SK-N-SH (cell line): ENCODE results near the gene MYB. TPM values are rescaled to one million over a fixed set of nuclear protein-coding genes. Genes with fewer than 3 reads are reported as not detected.

Experiments used
- CTCF ChIA-PET: fragments of 300-600, 350-600 bp; formaldehyde crosslinking; extraction: SDS; loops from one replicate; lab custom pipeline; 2021; lab: Yijun Ruan, JAX
- POLR2A ChIA-PET: fragments of 350-600 bp; sonication (Branson Sonifier 250); formaldehyde crosslinking; extraction: SDS; loops from one replicate; lab custom pipeline; 2020; ENCODE audit warnings: antibody characterized with exemption, inconsistent platforms; lab: Yijun Ruan, JAX
- DNase-seq: peaks from one replicate; pipeline ENCODE4 v3.0.0; 2012
- H2AFZ ChIP-seq: fragments of 200-600 bp; sonication (generic); 2 replicates; pipeline ENCODE4 v1.8.1; 2016; ENCODE audit warnings: antibody characterized with exemption, mild to moderate bottlenecking, low read depth
- H3F3A ChIP-seq: fragments of 200-600 bp; sonication (generic); replicated peaks from 2 replicates; pipeline ENCODE3; 2016; ENCODE audit warnings: antibody characterized with exemption, mild to moderate bottlenecking; ENCODE audit not compliant: insufficient read depth
- H3K27ac ChIP-seq, 2 experiments: fragments of 200-500 bp in 1 of 2; fragments of 200-600 bp in 1 of 2; sonication (Bioruptor generic) in 1 of 2; sonication (generic), shearing (Covaris generic) in 1 of 2; 2 replicates each; pipeline versions ENCODE4 v1.5.1 to v1.6.1; 2014 to 2016; ENCODE audit warnings: low read depth in 2 of 2, inconsistent platforms in 1 of 2, low read length in 1 of 2, mild to moderate bottlenecking in 1 of 2, mixed read lengths in 1 of 2
- H3K27me3 ChIP-seq: fragments of 200-600 bp; sonication (generic), shearing (Covaris generic); 2 replicates; pipeline ENCODE4 v1.6.1; 2016; ENCODE audit warnings: mixed run types; ENCODE audit not compliant: insufficient read depth
- H3K36me3 ChIP-seq, 2 experiments: fragments of 200-500 bp in 1 of 2; fragments of 200-600 bp in 1 of 2; sonication (Bioruptor generic) in 1 of 2; sonication (generic) in 1 of 2; replicated peaks in 1 of 2; 2 replicates each; pipeline versions ENCODE3 to v1.5.1; 2014 to 2016; ENCODE audit warnings: low read length in 1 of 2, mild to moderate bottlenecking in 1 of 2; ENCODE audit not compliant: insufficient read depth in 2 of 2, control insufficient read depth in 1 of 2
- H3K4me1 ChIP-seq, 2 experiments: fragments of 200-500 bp in 1 of 2; fragments of 200-600 bp in 1 of 2; sonication (Bioruptor generic) in 1 of 2; sonication (generic), shearing (Covaris generic) in 1 of 2; 2 replicates each; pipeline versions ENCODE4 v1.5.1 to v1.6.1; 2014 to 2016; ENCODE audit warnings: low read depth in 1 of 2, low read length in 1 of 2, mixed run types in 1 of 2; ENCODE audit not compliant: insufficient read depth in 2 of 2, control insufficient read depth in 1 of 2
- H3K4me2 ChIP-seq: fragments of 200-600 bp; sonication (generic), shearing (Covaris generic); 2 replicates; pipeline ENCODE4 v1.6.1; 2017; ENCODE audit warnings: mixed run types
- H3K4me3 ChIP-seq, 2 experiments: fragments of 200-500 bp in 1 of 2; fragments of 200-600 bp in 1 of 2; sonication (Bioruptor generic) in 1 of 2; sonication (generic), shearing (Covaris generic) in 1 of 2; 2 replicates each; pipeline versions ENCODE4 v1.5.1 to v1.8.1; 2014 to 2016; ENCODE audit warnings: low read depth in 2 of 2, inconsistent platforms in 1 of 2, low read length in 1 of 2, mild to moderate bottlenecking in 1 of 2, mixed read lengths in 1 of 2, moderate library complexity in 1 of 2
- H3K79me2 ChIP-seq: fragments of 200-600 bp; sonication (generic); 2 replicates; pipeline ENCODE4 v1.8.1; 2017; ENCODE audit warnings: mild to moderate bottlenecking; ENCODE audit not compliant: insufficient read depth
- H3K9ac ChIP-seq: fragments of 200-600 bp; sonication (generic); 2 replicates; pipeline ENCODE4 v1.6.1; 2017; ENCODE audit warnings: mixed run types
- H3K9me2 ChIP-seq: fragments of 200-600 bp; sonication (generic); 2 replicates; pipeline ENCODE4 v1.6.1; 2017; ENCODE audit warnings: mixed run types
- H3K9me3 ChIP-seq: fragments of 200-600 bp; sonication (generic); 2 replicates; pipeline ENCODE4 v1.6.1; 2017; ENCODE audit warnings: mixed run types, mild to moderate bottlenecking, moderate library complexity
- H4K20me1 ChIP-seq: fragments of 200-600 bp; sonication (generic); 2 replicates; pipeline ENCODE4 v1.6.1; 2017; ENCODE audit warnings: mild to moderate bottlenecking, mixed run types; ENCODE audit not compliant: insufficient read depth
- EP300 ChIP-seq, 2 experiments: IDR thresholded peaks; 2 replicates each; pipeline versions ENCODE4 v1.4.0 to v1.6.1; 2012; ENCODE audit warnings: borderline replicate concordance in 1 of 2, low read depth in 1 of 2, low read length in 1 of 2
- FOSL2 ChIP-seq: IDR thresholded peaks from 2 replicates; pipeline ENCODE4 v1.4.0; 2012; ENCODE audit warnings: low read depth, mild to moderate bottlenecking, moderate library complexity, borderline replicate concordance
- FOXM1 ChIP-seq: IDR thresholded peaks from 2 replicates; pipeline ENCODE4 v1.4.0; 2012; ENCODE audit warnings: low read depth, mild to moderate bottlenecking
- GABPA ChIP-seq: IDR thresholded peaks from 2 replicates; pipeline ENCODE4 v1.4.0; 2012; ENCODE audit warnings: low read depth, mild to moderate bottlenecking
- GATA2 ChIP-seq: sonication (generic); formaldehyde crosslinking; IDR thresholded peaks from 2 replicates; pipeline ENCODE4 v1.5.0; 2020; ENCODE audit warnings: mild to moderate bottlenecking, missing genetic modification reagents
- POLR2AphosphoS5 ChIP-seq: IDR thresholded peaks from 2 replicates; pipeline ENCODE4 v1.6.1; 2012; ENCODE audit warnings: low read depth, low read length
- RAD21 ChIP-seq: IDR thresholded peaks from 2 replicates; pipeline ENCODE4 v1.6.1; 2012; ENCODE audit warnings: mild to moderate bottlenecking, low read length
- SMC3 ChIP-seq: IDR thresholded peaks from 2 replicates; pipeline ENCODE4 v1.6.1; 2012; ENCODE audit warnings: low read depth, low read length, improper control_type of control experiment
- TAF1 ChIP-seq: IDR thresholded peaks from 2 replicates; pipeline ENCODE4 v1.6.1; 2012; ENCODE audit warnings: low read depth, mild to moderate bottlenecking, low read length, moderate library complexity, borderline replicate concordance
- TCF12 ChIP-seq: IDR thresholded peaks from 2 replicates; pipeline ENCODE4 v1.4.0; 2012
- WGBS: methylation state at CpG from one replicate; pipeline ENCODE4 v1.1.6; 2017; ENCODE audit warnings: low lambda C conversion rate; 5-methylcytosine and 5-hydroxymethylcytosine counted together
- polyA plus RNA-seq, 3 experiments: library from polyadenylated mRNA; depleted of rRNA; stranded (reverse); fragments of >200 nt; gene quantifications; 2 replicates each; pipeline ENCODE4 v1.2.3, GENCODE V29; 2012
- TF ChIP-seq, protein P1 (sequence below): IDR thresholded peaks from 2 replicates; pipeline ENCODE4; 2012
- TF ChIP-seq, protein P2 (sequence below): fragments of 200-600 bp; sonication (generic); IDR thresholded peaks from 2 replicates; pipeline ENCODE4 v1.6.1; 2017; ENCODE audit warnings: antibody characterized with exemption, mild to moderate bottlenecking, moderate library complexity
- TF ChIP-seq, protein P3 (sequence below): IDR thresholded peaks from 2 replicates; pipeline ENCODE4 v1.6.1; 2012; ENCODE audit warnings: mild to moderate bottlenecking, low read depth, low read length, moderate library complexity

MYB gene
- polyA plus RNA-seq, 1 of the 3 experiments (the other 2 are of a cell fraction) = 0.85 TPM

DNA sequence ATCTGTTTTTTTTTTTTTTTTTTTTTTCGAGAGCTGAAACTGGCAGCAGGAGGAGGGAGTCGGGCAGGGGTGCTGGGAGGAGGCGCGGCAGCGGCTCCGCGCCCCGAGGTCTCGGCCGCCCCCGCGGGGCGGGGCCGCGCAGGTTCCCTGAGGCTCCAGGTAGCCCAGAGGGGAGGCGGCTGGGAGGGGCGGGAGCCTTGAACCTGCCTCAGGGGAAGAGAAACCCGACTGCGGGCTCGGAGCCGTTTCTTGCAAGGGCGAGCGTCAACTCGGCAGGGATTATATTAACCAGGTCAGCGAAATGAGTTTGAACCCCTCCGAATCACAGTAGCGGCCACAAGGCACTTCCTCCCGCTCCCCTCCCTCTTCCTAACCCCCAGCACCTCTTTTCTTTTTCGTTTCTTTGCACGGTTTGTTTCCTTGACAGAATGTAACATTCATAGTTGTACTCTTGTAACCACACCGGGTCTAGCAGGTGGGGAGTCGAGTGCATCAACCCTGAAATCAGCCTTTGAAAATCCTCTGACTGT lies 2.0 kb downstream of the MYB start:
- POLR2A ChIA-PET = no interaction called here

DNA sequence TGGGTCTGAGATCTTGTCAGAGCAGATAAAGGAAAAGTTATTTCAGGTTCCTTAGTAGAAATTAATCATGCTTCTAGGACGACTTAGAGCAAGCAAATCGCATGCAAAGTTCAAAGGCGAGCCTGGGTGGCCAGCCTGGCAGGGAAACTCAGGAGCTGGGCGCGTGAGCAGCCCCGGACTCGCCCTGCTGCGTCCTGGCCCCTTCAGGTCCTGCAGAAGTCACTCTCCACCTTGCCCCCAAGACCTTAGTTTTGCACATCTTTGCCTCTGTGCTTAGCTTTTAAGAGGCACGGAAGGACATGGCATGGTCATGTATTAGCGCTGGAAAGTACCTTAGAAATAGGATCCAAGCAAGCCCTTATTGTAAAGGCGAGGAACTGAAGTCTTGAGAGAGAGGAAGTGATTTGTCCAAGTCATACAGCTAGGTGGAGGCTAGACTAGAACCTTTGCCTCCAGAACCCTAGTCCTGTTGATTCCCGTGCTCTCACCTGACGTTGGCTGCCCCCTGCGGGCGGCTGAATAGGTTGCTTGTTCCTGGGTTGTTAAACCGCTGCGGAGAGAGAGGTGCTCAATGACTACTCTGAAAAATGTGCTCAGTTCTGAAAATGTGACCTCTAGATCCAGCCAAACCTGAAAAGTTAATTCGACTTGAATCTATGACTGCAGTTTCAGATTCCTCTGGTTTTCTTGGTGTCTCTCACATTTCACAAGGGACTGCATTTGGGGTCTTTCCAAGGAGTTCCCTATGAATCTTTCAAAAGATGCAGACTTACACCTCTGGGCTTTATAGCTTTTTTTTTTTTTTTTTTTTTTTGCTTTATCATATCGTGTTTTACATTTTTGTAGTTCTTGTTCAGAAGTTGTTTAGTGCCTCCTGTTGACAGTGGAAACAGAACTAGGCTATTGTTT lies 2.7 kb downstream of the MYB start:
- H3K27me3 ChIP-seq = no peaks in the 10 kb centered on the region
- H3F3A ChIP-seq = peaks cover 12% of the 10 kb centered on the region
- ChIA-PET POLR2A (no interaction called here), CTCF (interaction anchor here (0.7 to 2.1 kb wide), 5 partner anchors 29 to 178 kb away, joined by 3 to 8 read pairs (median 3); no protein-coding TSS in a partner anchor)
- peaks cover 15% of the 10 kb centered on the region; the same call in 1 of the 2 replicates for H3K79me2 ChIP-seq
- H3K4me1 ChIP-seq = peaks cover 0 to 15% of the 10 kb centered on the region in 2 experiments; a peak in 1 of 4 replicates
- no peak overlapping the region for H3K9ac ChIP-seq
- peak overlapping the region; percentile 51; the same call in 1 of the 2 replicates for H2AFZ ChIP-seq
- no peaks in the 10 kb centered on the region for H4K20me1 ChIP-seq
- TF ChIP-seq, protein P1, sequence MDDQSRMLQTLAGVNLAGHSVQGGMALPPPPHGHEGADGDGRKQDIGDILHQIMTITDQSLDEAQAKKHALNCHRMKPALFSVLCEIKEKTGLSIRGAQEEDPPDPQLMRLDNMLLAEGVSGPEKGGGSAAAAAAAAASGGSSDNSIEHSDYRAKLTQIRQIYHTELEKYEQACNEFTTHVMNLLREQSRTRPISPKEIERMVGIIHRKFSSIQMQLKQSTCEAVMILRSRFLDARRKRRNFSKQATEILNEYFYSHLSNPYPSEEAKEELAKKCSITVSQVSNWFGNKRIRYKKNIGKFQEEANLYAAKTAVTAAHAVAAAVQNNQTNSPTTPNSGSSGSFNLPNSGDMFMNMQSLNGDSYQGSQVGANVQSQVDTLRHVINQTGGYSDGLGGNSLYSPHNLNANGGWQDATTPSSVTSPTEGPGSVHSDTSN = no peak
- no peak for TF ChIP-seq GABPA
- no peak for TF ChIP-seq GATA2
- TF ChIP-seq RAD21 = peak; percentile 41
- TF ChIP-seq FOSL2 = no peak
- TF ChIP-seq POLR2AphosphoS5 = no peak
- TF ChIP-seq, protein P2, sequence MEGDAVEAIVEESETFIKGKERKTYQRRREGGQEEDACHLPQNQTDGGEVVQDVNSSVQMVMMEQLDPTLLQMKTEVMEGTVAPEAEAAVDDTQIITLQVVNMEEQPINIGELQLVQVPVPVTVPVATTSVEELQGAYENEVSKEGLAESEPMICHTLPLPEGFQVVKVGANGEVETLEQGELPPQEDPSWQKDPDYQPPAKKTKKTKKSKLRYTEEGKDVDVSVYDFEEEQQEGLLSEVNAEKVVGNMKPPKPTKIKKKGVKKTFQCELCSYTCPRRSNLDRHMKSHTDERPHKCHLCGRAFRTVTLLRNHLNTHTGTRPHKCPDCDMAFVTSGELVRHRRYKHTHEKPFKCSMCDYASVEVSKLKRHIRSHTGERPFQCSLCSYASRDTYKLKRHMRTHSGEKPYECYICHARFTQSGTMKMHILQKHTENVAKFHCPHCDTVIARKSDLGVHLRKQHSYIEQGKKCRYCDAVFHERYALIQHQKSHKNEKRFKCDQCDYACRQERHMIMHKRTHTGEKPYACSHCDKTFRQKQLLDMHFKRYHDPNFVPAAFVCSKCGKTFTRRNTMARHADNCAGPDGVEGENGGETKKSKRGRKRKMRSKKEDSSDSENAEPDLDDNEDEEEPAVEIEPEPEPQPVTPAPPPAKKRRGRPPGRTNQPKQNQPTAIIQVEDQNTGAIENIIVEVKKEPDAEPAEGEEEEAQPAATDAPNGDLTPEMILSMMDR = peak; percentile 28
- TF ChIP-seq EP300 (IDR thresholded peaks at IDR 0.05; ENCODE audit: borderline replicate concordance in 1 of 2, low read depth in 1 of 2, low read length in 1 of 2) = no peak
- TF ChIP-seq SMC3 = peak; percentile 28; the same call in 1 of the 2 replicates
- no peak for TF ChIP-seq TCF12
- peak; percentile 47 for DNase-seq
- peak overlapping the region; percentile 70 to 74; a peak in 3 of 4 replicates for H3K4me3 ChIP-seq
- H3K4me2 ChIP-seq = peak overlapping the region; percentile 89
- WGBS = 77% methylated on average over 15 of the region's 19 CpGs
- H3K36me3 ChIP-seq = no peaks in the 10 kb centered on the region
- no peaks in the 10 kb centered on the region for H3K9me2 ChIP-seq
- no peak overlapping the region for H3K27ac ChIP-seq
- H3K9me3 ChIP-seq = no peaks in the 10 kb centered on the region

More for the DNA sequence above, 2.0 kb downstream of the MYB start:
- CTCF ChIA-PET = interaction anchor here (0.7 to 2.1 kb wide), 4 partner anchors 28 to 178 kb away, joined by 3 to 8 read pairs (median 3); no protein-coding TSS in a partner anchor
- Histone ChIP-seq H3K4me1 (peaks cover 0 to 15% of the 10 kb centered on the region in 2 experiments; a peak in 1 of 4 replicates), H4K20me1 (no peaks in the 10 kb centered on the region), H3K79me2 (peaks cover 15% of the 10 kb centered on the region; the same call in 1 of the 2 replicates), H3K36me3 (no peaks in the 10 kb centered on the region), H3F3A (peaks cover 12% of the 10 kb centered on the region), H3K27ac (no peak overlapping the region), H2AFZ (peak overlapping the region; percentile 51; the same call in 1 of the 2 replicates), H3K4me2 (peak overlapping the region; percentile 89), H3K4me3 (peak overlapping the region; percentile 70 to 74), H3K9me2 (no peaks in the 10 kb centered on the region), H3K9me3 (no peaks in the 10 kb centered on the region), H3K9ac (no peak overlapping the region; the same call in 1 of the 2 replicates), H3K27me3 (no peaks in the 10 kb centered on the region)
- TF ChIP-seq, protein P3, sequence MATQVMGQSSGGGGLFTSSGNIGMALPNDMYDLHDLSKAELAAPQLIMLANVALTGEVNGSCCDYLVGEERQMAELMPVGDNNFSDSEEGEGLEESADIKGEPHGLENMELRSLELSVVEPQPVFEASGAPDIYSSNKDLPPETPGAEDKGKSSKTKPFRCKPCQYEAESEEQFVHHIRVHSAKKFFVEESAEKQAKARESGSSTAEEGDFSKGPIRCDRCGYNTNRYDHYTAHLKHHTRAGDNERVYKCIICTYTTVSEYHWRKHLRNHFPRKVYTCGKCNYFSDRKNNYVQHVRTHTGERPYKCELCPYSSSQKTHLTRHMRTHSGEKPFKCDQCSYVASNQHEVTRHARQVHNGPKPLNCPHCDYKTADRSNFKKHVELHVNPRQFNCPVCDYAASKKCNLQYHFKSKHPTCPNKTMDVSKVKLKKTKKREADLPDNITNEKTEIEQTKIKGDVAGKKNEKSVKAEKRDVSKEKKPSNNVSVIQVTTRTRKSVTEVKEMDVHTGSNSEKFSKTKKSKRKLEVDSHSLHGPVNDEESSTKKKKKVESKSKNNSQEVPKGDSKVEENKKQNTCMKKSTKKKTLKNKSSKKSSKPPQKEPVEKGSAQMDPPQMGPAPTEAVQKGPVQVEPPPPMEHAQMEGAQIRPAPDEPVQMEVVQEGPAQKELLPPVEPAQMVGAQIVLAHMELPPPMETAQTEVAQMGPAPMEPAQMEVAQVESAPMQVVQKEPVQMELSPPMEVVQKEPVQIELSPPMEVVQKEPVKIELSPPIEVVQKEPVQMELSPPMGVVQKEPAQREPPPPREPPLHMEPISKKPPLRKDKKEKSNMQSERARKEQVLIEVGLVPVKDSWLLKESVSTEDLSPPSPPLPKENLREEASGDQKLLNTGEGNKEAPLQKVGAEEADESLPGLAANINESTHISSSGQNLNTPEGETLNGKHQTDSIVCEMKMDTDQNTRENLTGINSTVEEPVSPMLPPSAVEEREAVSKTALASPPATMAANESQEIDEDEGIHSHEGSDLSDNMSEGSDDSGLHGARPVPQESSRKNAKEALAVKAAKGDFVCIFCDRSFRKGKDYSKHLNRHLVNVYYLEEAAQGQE = no peak
- TF ChIP-seq GATA2 (no peak), TCF12 (no peak), GABPA (no peak), RAD21 (no peak), TAF1 (no peak), FOXM1 (no peak)
- DNase-seq = no peak
- 9% methylated on average over 20 of the region's 32 CpGs for WGBS
